HG03342 (cell line): ENCODE results near the gene KRTAP2-2.

Experiments
- ATAC-seq: cut with Tn5 transposase; IDR thresholded peaks from one replicate; pipeline ENCODE4 v1.9.1; 2021; ENCODE audit warnings: mild to moderate bottlenecking, moderate library complexity; ENCODE audit not compliant: unreplicated experiment

KRTAP2-2 gene

GRCh38 chr17:41026715-41027471 is 28.1 kb downstream of the KRTAP2-2 start, which contains the start of gene KRTAP1-5:
Gene KRTAP1-5, minus strand, starts transcription at chr17:41027208. Its CDS starts 53 bp downstream, at chr17:41027155.
- no peak for ATAC-seq

GRCh38 chr17:41024697-41025096 is 30.3 kb downstream of the KRTAP2-2 start:
- ATAC-seq: no peak

- ATAC-seq: no peak
Observed at GRCh38 chr17:41020336-41020735, 34.7 kb downstream of the KRTAP2-2 start.

- no peak for ATAC-seq
Observed at GRCh38 chr17:41019415-41019814, 35.6 kb downstream of the KRTAP2-2 start.

GRCh38 chr17:41018541-41018940 is 36.5 kb downstream of the KRTAP2-2 start:
- no peak for ATAC-seq

- ATAC-seq: no peak
Observed at GRCh38 chr17:41016578-41017215, 38.3 kb downstream of the KRTAP2-2 start.

GRCh38 chr17:41015454-41015853 is 39.6 kb downstream of the KRTAP2-2 start:
- ATAC-seq: no peak

- no peak for ATAC-seq
Observed at GRCh38 chr17:41013606-41014005, 41.4 kb downstream of the KRTAP2-2 start.

GRCh38 chr17:41013181-41013580 is 41.8 kb downstream of the KRTAP2-2 start:
- ATAC-seq: no peak

GRCh38 chr17:41012326-41013120 is 42.5 kb downstream of the KRTAP2-2 start:
- ATAC-seq: no peak

GRCh38 chr17:41010441-41010840 is 44.6 kb downstream of the KRTAP2-2 start:
- ATAC-seq: no peak

GRCh38 chr17:41009936-41010335 is 45.1 kb downstream of the KRTAP2-2 start:
- no peak for ATAC-seq

- no peak for ATAC-seq
Observed at GRCh38 chr17:41009301-41009760, 45.7 kb downstream of the KRTAP2-2 start.

- no peak for ATAC-seq
Observed at GRCh38 chr17:41008811-41009210, 46.2 kb downstream of the KRTAP2-2 start, which contains the start of gene KRTAP3-1. Gene KRTAP3-1, minus strand, starts transcription at chr17:41009128. Its CDS starts 54 bp downstream, at chr17:41009074.
